Globus pallidus (tissue), 1 donor: ENCODE data around the gene MS4A3.
"Not testable (repeated sequence)": the region's sequence is repeated elsewhere in the genome, so short reads cannot be mapped to it uniquely, and the experiment has no call there.

Source experiments
- DNase-seq: peaks from one replicate; pipeline ENCODE4 v3.0.0-alpha.2; 2015; ENCODE audit warnings: low spot score

MS4A3 gene, protein sequence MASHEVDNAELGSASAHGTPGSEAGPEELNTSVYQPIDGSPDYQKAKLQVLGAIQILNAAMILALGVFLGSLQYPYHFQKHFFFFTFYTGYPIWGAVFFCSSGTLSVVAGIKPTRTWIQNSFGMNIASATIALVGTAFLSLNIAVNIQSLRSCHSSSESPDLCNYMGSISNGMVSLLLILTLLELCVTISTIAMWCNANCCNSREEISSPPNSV

DNA sequence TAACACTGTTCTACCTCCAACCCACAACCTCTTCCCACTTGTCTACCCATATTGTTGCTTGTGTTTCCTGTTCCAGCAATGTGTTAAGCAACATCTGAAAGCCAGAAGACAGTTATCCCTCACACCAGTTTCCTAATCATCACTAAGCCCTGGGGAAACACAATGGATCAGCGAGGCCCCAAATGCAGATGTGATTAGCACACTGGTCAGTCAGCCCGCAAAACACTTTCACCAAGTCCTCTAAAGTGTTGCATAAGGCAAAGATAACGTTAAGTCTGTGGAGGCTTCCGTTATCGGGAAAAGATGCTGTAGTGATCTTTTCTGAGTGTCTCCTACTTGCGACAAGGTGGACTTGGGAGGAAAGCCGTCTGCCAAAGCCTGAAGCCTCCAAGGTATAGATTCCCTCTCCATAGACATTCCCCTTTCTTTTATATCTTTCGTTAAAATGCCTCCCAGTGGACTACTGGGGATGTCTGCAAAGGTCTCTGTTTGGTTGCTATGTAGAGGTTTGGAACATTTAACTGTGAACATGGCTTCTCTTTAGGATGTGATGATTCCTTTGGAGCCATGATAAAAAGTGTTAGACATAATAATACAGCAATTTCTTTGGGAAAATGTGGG is at the start of gene MS4A3:
TSS of gene MS4A3 (plus strand) at position 317 of the 621 bp plus-strand sequence. CDS start 4,496 bp downstream, outside the sequence.
- DNase-seq: no peak

DNA sequence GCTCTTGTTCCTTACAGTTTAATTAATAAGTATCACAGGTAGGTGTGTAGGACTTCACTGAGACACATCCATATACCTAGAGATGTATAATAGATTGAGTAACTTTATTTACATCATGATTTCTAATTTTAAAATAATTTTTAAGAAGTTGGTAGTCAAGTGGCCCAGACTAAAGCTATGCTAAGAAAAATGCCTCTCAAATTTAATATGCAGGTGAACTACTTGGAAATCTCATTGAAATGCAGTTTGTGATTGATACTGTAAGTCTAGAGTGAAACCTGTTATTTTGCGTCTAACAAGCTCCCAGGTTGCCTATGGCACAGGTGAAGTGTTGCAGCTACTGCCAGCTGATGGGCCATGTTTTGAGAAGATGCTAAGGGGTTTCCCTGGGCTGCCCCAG is 39.6 kb upstream of the MS4A3 start, which contains the start of gene OOSP4B:
TSS of gene OOSP4B (plus strand) at position 301 of the 400 bp plus-strand sequence.
- DNase-seq: no peak

DNA sequence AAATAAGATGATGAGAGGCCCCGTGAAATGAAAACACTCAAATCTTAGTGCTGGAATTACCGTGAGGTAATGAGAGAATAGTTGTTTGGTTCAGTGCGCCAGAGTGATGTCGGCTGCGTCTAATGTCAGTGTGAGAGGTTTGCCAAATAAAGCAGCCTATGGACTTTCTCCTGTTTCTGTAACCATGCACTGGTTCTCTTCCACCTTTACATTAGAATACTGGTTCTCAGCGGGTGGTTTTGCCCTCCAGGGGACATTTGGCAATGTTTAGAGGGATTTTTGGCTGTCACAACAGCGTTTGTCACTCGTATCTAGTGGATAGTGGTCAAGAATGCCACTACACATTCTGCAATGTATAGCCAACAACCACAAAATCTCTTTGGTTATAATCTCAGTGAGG is 38.4 kb upstream of the MS4A3 start:
- no peak for DNase-seq

DNA sequence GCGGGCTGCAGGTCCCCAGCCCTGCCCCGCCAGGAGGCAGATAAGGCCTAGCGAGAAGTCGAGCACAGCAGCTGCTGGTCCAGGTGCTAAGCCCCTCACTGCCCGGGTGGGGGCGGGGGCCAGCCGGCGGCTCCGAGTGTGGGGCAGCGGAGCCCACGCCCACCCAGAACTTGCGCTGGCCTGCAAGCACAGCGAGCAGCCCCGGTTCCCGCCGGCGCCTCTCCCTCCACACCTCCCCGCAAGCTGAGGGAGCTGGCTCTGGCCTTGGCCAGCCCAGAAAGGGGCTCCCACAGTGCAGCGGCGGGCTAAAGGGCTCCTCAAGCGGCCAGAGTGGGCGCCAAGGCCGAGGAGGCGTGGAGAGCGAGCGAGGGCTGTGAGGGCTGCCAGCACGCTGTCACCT is 36.1 kb upstream of the MS4A3 start:
- DNase-seq: not testable (repeated sequence)

DNA sequence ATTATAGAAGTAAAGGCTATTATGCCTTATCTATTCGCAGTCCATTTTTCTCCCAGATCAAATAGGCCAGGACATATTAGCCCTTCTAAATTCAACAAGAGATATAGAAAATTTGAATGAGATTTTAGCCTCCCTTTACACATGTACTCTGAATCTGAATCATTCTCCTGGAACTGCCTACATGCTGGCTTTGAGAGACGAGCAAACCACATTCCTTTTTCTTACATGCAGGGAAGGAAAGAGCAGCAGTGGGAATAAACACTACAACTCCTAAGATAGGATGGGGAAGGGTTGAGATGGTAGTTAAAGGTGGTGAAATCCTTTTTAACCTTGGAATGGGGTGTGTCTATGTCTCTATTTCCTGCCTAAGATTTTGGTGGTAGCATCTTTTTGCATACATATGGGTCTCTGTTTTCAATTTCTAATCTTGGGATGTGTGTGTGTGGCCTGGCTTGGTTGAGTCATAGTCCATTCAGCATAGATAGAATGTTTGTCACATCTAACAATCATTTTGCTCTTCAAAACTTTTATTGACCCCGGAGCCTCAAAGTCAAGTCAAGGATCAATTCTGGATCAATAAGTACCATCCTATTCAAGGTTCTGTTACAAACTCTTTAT is 27.3 kb upstream of the MS4A3 start:
- no peak for DNase-seq

DNA sequence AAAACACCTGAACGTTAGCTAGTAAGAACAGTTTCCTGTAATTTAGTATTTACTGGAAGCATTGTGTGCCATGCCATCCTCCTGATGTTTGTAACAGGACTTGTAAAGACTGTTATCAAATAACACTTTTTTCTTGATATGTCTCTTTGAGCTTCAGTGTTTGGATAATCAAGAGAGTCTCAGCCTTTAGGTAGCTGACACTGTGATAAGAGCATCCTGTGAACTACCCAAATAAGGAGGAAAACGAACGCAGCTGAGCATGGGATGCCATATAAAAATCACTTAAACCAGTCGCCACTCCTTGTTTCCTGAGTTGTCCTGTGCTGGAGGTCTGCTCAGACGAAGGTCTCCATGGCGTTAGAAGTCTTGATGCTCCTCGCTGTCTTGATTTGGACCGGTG is 16.4 kb upstream of the MS4A3 start, which contains the start of gene OOSP2:
TSS of gene OOSP2 (plus strand) at position 301 of the 400 bp plus-strand sequence. CDS start at position 352, 51 bp downstream.
- no peak for DNase-seq

DNA sequence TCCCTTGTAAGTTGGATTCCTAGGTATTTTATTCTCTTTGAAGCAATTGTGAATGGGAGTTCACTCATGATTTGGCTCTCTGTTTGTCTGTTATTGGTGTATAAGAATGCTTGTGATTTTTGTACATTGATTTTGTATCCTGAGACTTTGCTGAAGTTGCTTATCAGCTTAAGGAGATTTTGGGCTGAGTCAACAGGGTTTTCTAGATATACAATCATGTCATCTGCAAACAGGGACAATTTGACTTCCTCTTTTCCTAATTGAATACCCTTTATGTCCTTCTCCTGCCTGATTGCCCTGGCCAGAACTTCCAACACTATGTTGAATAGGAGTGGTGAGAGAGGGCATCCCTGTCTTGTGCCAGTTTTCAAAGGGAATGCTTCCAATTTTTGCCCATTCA is 6.0 kb upstream of the MS4A3 start:
- not testable (repeated sequence) for DNase-seq

DNA sequence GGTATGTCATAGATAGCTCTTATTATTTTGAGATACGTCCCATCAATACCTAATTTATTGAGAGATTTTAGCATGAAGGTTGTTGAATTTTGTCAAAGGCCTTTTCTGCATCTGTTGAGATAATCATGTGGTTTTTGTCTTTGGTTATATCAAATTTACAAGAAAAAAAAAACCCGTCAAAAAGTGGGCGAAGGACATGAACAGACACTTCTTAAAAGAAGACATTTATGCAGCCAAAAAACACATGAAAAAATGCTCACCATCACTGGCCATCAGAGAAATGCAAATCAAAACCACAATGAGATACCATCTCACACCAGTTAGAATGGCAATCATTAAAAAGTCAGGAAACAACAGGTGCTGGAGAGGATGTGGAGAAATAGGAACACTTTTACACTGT is 5.6 kb upstream of the MS4A3 start:
- DNase-seq: not testable (repeated sequence)

DNA sequence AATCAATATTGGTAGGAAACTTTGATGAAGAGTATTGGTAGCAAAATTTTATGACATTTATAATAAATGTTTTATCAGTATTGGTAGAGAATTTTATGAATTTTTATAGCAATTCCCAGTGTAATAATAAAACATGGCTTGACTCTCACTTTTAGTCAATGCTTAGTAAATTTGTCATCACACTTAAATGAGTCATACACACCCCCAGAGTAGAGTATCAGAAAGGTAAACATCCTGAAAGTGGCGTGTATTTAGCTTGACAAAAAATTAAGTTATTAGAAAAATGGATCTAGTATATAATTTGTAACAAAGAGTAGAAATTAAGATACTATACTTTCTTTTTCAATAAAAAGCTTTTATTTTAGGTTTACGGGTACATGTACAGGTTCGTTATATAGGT is 2.6 kb downstream of the MS4A3 start:
- no peak for DNase-seq

DNA sequence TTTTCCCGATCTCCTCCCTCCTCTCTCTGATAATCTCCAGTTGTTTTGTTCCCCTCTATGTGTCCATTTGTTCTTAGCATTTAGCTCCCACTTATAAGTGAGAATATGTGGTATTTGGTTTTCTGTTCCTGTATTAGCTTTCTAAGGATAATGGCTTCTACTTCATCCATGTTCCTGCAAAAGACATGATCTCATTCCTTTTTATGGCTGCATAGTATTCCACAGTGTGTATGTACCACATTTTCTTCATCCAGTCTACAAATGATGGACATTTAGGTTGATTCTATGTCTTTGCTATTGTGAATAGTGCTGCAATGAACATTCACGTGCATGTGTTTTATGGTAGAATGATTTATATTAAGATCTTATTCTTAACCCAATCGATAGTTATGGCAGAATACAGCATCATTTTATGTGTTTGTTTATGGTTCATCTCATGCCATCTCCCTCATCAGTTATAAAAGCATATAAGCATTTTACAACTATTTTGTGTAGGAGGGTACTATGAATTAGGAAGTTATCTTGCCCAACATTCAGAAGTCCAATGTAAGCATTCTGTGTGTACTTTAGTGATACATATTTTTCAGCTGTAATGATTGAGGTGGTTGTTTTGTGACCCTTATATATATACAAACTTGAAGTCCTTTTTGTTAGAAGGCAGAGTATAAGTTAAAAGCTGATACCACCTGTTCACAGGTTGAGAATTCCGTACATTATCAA is 3.2 kb downstream of the MS4A3 start:
- DNase-seq: no peak

DNA sequence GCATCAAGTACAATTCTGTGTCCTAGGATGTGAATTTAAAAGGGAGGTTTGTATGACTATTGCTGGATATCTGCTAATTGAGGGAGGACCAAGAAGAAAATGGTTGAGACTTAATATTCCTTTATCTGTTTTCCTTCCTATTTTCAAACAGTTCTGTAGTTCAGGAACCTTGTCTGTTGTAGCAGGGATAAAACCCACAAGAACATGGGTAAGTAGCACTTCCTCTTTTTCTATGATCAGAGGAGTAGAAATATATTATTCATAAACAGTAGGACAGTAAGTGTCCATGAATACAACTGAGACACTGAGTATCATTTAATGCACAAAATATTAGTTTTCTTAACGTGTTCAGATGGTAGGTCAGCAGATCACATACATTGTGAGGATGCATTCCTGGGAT is 7.6 kb downstream of the MS4A3 start:
- no peak for DNase-seq

DNA sequence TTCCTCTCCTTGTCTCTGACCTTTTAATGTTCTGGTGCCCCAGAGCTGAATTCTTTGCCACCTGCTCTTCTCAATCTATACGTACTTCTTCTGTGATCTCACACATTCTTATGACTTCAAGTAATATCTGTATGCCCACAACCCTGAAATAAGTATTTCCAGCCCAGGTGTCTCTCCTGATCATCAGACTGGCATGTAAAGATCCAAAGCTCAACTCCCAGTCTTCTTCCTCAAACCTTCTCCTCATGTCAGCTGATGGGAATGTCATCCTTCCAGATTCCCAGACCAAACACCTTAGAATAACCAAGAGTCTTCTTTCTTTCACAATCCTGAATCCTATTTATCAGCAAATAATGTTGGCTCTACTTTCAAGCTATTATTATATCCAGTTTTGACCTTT is 9.3 kb downstream of the MS4A3 start:
- DNase-seq: no peak

DNA sequence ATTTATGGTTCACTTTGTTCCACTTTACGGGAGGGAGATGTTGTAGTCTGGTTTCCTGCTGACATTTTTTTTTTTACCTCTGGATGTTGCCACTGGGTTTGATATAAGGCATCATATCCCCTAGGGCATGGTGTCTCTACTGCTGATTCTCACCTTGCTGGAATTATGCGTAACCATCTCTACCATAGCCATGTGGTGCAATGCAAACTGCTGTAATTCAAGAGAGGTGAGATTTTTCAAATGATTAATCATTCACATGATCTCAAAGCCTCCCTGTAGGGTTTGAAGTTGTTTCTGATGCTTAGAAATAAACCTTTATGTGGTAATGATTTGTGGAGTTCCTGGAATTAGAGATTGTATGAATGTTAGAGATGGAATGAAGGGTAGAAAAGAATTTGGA is 13.0 kb downstream of the MS4A3 start:
- no peak for DNase-seq

DNA sequence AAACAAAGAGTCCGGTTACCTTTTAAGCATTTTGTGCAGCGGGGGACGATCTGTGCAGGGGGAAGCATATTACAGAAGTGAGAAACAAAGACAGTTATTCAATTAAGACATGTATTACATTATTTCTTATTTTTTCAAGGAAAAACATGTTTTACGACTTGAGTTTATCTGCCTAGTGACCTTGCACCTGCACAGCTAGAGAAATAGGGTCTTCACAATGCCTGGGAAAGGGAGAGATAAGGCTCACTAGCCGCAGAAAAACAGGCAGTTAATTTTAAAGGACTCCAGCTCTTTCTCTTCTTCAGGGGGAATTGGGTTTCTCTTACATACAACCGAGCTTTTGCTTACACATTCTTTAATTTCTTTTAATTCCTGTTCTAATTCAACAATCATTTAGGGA is 15.2 kb downstream of the MS4A3 start:
- not testable (repeated sequence) for DNase-seq

DNA sequence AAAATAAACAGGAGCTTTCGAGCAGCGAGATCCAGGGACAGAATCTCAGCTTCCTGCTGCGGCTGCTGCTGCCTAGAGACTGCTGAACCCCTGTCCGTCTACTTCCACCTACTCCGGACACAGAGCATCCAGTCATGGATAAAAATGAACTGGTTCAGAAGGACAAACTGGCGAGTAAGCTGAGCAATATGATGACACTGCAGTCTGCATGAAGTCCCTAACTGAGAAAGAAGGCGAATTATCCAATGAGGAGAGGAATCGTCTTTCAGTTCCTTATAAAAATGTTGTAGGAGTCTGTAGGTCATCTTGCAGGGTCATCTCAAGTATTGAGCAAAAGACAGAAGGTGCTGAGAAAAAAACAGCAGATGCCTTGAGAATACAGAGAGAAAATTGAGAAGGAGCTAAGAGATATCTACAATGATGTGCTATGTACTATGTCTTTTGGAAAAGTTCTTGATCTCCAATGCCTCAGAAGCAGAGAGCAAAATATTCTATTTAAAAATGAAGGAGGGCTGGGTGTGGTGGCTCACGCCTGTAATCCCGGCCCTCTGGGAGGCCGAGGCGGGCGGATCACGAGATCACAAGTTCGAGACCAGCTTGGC is 20.9 kb downstream of the MS4A3 start:
- no peak for DNase-seq

DNA sequence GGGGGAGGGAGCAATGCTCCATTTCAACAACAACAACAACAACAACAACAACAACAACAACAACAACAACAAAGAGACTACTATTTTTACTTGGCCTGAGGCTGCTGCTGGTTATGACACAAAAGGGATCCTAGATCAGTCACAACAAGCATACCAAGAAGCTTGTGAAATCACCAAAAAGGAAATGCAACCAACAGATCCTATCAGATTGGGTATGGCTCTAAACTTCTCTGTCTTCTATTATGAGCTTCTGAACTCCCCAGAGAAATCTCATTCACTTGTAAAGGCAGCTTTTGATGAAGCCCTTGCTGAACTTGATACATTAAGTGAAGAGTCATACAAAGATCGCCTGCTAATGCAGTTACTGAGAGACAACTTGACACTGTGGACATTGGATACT is 21.5 kb downstream of the MS4A3 start:
- DNase-seq: no peak

DNA sequence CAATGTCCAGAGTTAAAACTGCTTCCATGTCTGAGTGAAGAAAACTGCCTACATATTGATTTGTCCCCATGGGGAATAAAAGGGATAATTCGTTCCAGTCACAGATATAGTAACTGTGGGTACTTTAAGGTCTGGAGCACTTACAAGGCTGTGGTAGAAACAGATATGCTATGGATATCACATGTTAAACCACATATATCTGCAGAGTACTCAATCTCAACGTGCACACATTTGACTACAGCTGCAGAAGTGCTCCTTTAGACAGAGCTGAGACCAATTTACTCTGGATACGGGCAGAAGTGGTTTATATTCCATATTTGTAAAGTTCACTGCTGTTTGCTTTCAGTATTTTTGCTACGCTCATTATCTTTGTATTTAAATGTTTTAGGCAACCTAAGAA is 22.3 kb downstream of the MS4A3 start:
- no peak for DNase-seq

DNA sequence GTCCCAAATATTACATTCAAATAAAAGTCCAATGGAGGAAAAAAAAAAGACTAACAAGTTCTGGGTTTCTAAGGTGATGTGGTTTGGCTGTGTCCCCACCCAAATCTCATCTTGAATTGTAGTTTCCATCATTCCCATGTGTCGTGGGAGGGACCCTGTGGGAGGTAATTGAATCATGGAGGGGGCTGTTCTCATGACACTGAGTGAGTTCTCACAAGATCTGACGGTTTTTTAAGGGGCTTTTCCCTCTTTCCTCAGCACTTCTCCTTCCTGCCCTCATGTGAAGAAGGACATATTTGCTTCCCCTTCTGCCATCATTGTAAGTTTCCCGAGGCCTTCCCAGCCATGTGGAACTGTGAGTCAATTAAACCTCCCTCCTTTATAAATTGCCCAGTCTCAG is 24.1 kb downstream of the MS4A3 start:
- no peak for DNase-seq

DNA sequence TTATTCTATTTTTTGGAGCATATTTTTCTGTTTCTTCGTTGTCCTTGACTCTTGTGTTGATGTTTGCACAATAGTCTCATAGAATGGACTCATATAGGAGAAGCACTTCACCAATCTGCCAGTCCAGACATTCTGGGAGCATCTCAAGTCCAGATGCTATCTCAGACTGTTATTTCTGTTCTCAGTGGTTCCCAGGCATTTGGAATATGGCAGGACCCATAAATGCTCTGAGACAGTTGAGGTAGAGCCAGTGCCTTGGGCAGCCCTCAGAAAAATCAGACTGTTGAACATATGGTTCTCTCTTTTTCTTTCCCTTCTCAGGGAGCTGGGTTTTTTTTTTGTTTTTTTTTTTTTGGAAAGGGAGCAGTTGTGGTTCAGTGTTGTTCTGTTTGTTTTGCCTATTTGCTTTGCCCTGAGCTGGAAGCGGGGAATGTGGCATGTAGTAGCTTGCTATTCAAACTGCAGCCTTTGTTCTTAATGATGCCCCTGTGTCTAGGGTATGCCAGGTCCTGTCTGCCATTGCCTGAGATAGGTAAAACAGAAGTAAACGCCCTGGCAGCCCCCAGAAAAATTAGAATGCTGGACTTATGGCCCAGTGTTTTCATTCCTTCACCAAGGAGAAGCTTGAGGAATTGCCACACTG is 28.3 kb downstream of the MS4A3 start:
- no peak for DNase-seq

DNA sequence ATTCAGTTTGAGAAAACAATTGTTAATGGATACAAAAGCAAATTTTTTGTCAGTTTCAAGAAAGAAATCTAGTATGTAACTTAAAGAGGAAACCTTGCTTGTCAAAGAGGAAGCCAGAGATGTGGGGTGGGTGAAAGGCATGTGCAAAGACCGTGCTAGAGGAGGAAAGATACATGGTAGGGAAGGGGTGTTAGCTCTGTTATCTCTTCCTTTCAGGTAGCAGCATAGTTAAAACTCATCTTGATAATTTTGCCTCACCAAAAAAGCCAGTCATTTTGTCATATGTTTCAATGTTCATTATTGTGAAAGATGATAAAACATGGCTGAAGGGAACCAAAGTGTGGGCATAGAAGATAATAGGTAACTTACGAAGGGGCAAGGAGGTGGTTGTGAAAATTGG is 29.4 kb downstream of the MS4A3 start:
- no peak for DNase-seq

DNA sequence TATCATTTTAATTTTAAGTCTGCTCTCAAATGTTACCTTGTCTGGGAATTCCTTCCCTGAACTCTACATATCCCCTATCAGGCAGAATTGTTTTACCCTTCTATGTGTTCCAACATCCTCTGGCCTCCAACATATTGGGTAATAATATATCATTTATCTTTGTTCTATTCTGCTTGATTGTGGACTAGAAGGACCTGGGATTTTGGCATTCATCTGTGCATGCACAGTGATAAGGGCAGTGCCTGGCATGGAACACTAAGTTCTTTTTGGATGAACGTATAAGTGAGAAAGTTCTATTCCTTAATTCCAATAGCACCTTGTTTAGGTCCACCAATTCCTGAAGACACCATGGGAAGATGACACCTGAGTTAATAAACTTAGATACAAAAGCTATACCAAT is 30.8 kb downstream of the MS4A3 start:
- DNase-seq: no peak

DNA sequence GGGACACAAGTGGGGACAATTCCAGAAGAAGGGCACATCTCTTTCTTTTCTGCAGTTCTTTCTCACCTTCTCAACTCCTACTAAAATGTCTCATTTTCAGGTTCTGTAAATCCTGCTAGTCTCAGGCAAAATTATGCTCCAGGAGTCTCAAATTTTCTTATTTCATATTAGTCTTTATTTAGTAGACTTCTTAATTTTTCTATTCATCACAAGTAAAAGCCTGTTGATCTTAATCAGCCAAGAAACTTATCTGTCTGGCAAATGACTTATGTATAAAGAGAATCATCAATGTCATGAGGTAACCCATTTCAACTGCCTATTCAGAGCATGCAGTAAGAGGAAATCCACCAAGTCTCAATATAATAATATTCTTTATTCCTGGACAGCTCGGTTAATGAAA is 31.9 kb downstream of the MS4A3 start, which contains the start of gene MS4A2:
TSS of gene MS4A2 (plus strand) at position 301 of the 400 bp plus-strand sequence. CDS start 102 bp downstream, outside the sequence.
- DNase-seq: no peak
